HG03442 (cell line): ENCODE data around the gene ALDH9A1.
"Not testable (repeated sequence)": the region's sequence is repeated elsewhere in the genome, so short reads cannot be mapped to it uniquely, and the experiment has no call there.

Experiments used
- ATAC-seq: cut with Tn5 transposase; IDR thresholded peaks from one replicate; pipeline ENCODE4 v1.9.1; 2021; ENCODE audit warnings: mild to moderate bottlenecking, moderate library complexity; ENCODE audit not compliant: unreplicated experiment

ALDH9A1 gene

DNA sequence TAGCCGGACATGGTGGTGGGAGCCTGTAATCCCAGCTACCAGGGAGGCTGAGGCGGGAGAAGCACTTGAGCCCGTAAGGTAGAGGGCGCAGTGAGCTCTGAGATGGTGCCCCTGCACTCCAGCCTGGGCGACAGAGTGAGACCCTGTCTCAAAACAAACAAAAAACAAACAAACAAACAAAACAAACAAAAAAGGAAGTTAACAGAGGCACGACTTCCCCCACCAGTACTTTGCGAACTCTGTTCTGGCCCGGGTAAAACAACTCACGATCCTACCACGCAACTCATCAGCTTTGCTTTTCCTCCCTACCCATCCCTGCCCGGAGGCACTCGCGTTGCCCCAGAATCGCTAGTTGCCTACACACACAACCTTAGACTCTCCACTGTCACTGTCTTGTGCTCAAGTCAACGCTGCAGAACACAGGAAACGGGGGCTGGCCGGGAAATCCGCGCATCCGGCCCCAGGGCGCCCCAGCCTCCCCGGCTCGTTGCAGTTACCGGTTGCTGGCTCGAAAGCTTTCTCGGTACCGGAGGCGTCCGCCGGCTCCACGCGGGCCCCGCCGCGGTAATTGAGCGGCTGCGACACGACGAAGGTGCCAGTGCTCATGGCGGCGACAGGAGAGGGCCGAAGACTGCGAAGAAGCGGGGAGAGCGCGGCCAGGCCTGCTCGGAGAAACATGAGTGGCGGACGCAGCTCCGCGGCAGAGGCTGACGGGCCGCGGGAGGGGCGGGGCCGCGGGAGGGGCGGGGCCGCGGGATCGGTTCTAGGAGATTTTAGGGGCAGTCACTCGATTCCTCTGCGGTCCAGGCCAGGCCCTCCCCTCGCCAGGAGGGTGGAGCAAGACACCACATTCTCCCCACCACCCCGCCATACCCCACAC is at the start of gene ALDH9A1:
Gene ALDH9A1, minus strand, starts transcription at position 682 of the 880 bp plus-strand sequence. Its CDS starts 4 bp downstream, at position 678.
- ATAC-seq = peak; percentile 92

DNA sequence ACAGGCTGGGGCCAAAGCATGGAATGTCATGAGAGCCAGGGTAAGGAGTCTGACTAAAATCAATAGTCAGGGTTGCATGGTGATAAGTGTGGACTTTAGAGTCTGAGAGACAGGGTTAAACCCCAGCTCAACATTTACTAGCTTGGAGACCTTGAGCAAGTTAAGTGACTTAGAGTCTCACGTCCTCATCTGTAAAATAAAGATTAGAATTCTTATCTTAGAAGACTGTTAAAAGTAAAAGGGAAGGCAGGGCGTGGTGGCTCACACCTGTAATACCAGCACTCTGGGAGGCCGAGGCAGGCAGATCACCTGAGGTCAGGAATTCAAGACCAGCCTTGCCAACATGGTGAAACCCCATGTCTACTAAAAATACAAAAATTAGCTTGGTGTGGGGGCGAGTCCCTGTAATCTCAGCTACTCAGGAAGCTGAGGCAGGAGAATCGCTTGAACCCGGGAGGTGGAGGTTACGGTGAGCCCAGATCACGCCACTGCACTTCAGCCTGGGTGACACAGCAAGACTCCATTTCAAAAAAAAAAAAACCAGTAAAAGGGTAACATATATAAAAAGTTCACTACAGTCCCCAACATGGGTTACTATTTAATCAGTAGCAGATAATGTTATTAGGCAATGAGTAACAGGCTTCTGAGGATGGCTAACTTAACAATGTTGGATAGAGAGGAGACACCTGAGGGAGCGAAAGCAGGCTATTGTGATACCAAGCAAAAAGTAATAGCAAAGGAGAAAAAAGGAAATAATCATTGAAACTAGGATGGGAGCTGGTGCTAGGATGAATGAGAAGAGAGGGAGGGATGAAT is 49.5 kb upstream of the ALDH9A1 start:
- ATAC-seq = no peak

DNA sequence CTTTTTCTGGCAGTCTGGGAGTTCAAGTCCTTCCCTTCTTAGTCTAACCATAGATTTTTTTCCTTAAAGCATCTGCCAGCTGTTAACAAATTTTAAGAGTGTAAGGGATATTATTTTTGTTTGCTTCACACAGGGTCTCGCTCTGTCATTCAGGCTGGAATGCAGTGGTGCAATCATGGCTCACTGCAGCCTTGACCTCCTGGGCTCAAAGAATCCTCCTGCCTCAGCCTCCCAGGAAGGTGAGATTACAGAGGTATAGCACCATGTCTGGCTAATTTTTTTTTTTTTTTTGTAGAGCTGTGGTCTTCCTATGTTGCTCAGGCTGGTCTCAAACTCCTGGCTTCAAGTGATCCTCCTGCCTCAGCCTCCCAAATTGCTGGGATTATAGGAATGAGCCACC is 46.6 kb upstream of the ALDH9A1 start:
- not testable (repeated sequence) for ATAC-seq

DNA sequence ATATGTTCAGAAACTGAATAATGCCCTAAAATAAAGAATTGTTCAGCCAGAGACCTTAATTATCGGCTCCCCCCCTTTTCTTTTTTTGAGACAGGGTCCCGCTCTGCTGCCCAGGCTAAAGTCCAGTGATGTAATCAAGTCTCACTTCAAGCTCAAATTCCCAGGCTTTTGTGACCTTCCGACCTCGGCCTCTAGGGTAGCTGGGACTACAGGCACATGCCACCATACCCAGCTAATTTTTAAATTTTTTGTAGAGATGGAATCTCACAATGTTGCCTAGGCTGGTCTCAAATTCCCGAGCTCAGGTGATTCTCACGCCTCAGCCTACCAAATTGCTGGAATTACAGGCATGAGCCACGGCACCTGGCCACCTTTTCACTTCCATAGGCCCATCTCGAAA is 43.8 kb upstream of the ALDH9A1 start:
- no peak for ATAC-seq

DNA sequence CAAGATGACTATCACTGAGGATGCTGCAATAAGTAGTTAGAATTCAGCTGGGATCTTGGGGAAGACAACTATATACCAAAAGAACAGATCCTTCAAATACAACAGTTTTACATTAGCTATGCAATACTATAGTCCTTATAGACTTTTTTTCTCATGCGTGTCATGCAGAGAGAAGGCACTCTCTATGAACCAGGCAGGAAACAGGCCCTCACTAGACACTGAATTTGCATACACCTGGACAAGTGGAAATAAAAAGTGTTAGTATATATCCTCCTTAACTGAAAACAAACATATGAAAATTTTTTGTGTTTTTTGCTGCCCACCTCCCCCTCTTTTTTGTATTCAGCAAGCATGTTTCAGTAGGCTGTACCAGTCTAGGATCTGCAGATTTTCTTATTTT is 40.4 kb upstream of the ALDH9A1 start:
- peak; percentile 91 for ATAC-seq

DNA sequence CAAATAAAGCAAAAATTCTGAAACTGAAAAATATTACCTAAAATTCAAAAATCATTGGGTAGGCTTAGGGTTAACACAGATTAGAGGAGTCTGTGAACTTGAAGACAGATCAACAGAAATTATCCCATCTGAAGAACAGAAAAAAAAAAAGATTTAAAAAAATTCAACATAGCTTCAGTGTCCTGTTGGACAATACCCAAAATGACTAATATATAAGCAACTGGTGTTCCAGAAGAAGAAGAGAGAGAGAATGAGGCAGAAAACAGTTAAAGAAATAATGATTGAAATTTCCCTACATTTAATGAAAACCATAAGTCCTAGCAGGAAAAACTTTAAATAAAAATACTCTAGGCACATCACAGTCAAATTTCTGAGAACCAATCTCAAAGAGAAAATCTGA is 38.8 kb upstream of the ALDH9A1 start:
- ATAC-seq = no peak

DNA sequence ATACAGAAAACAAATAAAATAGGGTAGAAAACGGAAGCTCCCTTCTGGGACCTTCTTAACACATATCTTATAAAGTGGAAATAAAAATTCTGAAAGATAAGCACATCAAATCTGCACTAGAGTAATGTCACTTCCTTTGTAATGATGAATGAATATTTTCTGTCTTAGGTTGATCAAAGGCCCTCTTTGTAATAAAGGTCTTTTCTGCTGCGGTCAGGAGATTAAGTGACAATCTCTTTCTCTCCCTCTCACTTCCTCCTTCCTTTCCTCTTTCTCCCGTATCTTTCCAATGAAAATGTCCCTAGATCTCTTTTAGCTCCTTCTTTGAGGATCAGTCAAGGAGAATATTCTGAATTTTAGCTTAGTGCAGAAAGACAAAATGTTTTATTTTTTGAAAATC is 36.5 kb upstream of the ALDH9A1 start:
- no peak for ATAC-seq

DNA sequence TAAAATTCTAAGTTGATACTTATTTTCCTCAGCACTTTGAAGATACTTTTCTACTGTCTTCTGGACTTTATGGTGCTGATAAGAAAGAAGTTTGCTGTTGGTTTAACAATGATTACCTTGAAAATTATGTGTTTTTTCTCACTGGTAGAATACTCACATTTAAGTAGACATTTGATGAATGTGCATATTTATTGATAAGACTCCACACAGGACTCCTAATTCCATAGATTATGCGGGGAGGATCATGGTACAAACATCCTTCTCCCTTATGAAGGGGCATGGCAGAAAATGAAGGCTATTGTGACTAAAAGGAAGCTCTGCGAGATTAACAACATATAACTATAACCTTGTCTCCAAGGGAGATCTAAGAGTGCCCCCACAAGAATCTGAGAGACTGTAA is 28.5 kb upstream of the ALDH9A1 start:
- ATAC-seq = no peak

DNA sequence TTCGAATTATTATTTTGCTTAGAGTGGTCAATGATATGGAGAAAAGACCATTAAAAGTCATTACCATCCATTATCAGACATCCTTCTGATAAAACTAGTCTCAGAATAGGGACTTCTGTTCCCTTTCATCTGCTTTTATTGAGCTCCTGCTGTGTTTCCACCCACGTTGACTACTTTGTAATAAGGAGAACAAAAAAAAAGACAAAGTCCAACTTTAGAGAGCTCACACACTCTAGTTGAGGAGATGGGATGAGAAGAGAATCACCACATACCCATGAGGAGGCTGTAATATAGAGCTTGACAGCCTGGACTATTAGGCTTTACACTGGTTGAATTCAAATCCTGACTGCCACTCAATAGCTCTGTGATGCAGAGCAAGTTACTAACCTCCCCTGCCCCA is 27.8 kb upstream of the ALDH9A1 start:
- ATAC-seq = no peak

DNA sequence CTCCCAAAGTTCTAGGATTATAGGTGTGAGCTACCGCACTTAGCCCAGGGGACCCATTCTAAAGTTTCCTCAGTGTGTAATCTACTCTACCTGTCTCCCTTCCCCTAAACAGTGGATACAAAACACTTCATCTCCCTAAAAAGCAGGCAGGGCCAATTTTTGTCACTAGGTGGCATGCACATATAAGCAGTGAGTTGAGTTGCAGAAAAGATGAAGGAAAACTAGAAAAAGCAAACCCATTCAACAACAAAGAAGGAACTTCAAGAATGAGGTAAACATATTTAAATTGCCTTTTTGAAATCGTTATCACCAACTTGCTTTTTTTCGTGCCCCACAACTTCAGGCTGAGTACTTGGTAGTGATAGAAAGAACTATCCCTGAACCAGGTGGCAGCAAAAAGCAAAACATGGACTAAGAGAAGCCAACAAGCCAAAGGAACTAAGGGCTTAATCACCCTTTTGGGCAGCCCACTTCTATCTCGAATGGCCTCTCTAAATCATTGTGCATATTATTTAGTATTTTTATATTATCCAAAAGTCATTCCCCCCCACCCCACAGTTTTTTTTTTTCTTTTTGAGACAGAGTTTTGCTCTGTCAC is 19.7 kb upstream of the ALDH9A1 start:
- no peak for ATAC-seq

DNA sequence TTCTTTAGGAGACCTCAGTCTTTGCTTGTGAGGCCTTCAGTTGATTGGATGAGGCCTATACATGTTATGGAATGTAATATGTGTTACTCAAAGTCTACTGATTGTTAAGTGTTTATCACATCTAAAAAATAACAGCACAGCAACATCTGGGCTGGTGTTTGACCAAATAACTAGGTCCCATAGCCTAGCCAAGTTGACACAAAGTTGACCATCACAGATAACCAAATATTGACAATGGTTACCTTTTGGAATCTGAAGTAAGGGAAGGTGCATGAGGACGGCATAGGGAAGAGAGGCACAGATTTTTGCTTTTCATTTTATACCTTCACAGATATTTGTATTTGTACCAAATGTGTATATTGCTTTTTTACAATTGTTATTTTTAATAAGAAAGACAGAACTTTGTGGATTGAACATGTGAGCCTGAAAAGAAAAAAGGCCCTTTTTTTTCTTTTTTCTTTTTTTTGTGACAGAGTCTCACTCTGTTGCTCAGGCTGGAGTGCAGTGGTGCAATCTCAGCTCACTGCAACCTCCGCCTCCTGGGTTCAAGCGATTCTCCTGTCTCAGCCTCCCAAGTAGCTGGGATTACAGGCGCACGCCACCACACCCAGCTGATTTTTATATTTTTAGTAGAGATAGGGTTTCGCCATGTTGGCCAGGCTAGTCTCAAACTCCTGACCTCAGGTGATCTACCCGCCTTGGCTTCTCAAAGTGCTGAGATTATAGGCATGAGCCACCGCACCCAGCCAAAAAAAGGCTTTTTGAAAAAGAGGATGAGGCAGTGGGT is 18.1 kb upstream of the ALDH9A1 start:
- not testable (repeated sequence) for ATAC-seq

DNA sequence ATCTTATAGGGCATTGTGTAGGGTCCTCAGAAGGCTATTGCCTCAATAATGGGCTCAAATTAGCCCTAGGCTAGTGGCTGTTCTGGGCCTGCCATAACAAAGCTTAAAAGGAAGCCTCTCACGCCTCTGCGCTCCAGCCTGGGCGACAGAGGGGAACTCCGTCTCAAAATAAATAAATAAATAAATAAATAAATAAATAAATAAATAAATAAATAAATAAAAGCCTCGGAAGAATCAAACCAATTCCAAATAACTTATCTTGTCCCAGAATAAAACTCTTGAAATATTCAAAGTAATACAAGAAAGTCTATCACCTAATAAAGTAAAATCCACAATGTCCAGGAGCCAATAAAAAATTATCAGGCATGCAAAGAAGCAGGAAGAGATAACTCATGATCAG is 14.4 kb upstream of the ALDH9A1 start:
- ATAC-seq = no peak

DNA sequence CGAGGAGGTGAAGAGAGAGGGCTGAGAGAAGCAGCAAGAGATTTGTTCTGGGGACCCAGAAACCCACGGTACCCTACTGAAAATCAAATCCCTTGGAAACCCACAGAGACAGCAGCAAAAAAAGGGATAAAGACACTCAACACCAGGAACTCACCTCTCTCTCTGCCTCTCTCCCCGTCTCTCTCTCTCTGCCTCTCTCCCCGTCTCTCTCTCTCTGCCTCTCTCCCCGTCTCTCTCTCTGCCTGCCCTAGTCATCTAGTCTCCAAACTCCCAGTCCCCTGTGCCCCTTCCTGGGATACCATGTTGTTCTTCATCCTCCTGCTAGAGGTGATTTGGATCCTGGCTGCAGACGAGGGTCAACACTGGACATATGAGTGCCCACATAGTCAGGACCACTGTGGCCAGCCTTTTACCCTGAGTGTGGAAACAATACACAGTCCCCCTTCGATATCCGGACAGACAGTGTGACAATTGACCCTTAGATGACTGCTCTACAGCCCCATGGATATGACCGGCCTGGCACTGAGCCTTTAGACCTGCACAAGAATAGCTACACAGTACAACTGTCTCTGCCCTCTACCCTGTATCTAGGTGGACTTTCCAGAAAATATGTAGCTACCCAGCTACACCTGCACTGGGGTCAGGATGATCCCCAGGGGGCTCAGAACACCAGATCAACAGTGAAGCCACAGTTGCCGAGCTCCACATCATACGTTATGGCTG is 9.8 kb upstream of the ALDH9A1 start:
- no peak for ATAC-seq

DNA sequence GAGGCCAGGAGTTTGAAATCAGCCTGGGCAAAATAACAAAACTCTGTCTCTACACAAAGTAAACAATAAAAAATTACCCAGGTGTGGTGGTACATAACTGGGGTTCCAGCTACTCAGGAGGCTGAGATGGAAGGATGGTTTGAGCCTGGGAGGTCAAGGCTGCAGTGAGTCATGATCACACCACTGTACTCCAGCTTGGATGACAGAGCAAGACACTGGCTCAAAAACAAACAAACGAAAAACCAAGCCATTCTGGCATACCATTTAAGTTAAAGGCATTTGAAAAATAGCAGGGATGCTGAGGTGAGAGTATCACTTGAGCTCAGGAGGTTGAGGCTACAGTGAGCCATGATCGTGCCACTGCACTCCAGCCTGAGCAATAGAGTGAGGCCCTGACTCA is 5.3 kb upstream of the ALDH9A1 start:
- ATAC-seq = no peak

DNA sequence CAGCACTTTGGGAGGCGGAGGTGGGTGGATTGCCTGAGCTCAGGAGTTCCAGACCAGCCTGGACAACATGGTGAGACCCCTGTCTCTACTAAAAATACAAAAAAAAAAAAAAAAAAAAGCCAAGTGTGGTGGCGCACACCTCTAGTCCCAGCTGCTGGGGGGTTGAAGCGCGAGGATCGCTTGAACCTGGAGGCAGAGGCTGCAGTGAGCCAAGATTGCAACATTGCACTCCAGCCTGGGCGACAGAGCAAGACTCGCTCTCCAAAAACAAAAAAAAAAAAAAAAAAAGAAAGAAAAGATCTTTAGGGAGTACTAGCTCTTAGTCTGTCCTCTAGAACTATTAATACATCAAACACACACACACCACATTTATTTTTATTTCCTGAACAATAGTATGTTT is 3.6 kb upstream of the ALDH9A1 start:
- ATAC-seq = not testable (repeated sequence)

DNA sequence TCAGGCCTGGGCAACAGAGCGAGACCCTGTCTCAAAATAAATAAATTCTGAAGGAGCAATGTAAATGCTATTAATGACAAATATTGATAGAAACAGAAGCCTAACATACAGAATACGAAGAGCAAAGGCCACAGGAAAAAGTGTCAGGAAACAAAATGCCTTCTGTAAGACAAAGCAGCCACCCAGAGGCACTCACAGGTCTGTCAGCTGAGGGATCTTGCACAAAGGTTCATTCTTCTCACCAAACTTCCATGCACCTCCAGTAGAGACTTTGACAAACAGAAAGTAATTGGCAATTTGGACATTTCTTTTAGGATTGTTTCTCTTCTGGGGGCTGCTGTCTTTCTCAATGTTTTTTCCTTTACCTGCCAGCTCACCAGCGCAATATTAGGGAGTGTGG is 1.2 kb upstream of the ALDH9A1 start:
- ATAC-seq = no peak

DNA sequence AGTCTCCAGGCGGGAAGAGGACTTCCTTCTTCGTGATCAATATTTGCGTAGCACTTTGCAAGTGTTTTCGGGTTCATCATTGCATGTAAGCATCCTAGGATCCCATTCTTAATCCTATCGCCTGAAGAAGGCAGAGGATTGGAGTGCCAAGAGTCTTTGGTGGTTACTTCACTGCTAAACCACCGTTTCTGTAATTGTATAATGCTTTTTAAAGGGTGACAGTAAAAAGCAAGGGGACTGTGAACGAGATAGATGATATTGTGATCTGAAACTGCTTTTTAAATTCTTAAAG is 345 bp upstream of the ALDH9A1 start:
- ATAC-seq = no peak

DNA sequence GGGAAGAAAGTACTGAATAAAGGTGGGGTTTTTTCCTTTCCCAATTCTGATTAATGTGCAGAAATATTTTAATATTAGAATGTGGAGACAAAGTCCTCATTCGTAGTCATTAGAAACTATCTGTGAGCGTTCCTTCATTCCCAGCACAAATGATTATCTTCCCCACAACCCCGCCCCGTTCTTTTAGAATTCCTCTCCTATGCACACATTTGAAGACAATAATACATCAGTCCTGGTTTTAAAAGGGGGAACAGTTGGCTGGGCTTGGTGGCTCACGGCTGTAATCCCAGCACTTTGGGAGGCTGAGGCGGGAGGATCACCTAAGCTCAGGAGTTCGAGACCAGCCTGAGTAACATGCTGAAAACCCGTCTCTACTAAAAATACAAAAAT is 876 bp downstream of the ALDH9A1 start:
- no peak for ATAC-seq

DNA sequence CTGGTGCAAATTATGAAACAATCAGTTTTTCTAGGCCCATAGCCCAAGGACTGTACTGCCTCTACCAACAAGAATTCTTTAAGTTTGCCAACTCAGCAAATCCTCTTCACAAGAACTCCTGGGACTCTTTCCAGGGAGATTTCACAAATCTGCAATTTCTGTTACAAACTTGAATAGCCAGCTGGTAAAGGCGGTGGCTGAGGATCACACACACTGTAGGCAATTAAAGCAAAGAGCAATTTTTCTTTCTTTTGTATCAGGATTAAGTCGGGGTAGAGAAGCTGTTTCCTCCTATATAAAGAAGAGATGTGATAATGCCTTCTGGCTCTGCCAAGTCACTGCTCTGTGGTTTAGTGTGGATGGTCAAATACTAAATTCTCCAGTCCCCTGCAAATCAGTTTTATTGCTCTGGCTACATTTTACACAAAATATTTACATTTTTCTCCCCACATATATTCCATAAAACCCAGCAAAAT is 1.7 kb downstream of the ALDH9A1 start:
- no peak for ATAC-seq

DNA sequence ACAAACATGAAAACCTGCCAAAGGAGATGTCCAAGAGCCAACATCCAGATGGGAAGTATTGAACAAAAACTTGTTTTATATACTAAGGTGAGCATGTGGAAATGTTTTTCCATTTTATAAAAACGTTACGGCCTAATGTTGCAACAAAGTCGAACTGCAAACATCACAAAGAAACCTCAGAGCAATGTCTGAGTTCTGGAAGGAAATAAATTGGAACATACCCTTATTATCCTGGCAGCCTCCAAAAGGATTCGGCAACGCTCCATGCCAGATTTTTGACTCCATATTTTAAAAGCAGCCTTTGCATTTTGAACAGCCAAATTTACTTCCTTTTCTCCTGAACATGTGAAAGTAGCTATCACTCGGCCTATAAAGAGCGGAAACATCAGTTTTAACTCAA is 3.3 kb downstream of the ALDH9A1 start:
- no peak for ATAC-seq
